ENCODE data around the gene CRYBB3.
"Not testable (repeated sequence)": the region's sequence is repeated elsewhere in the genome, so short reads cannot be mapped to it uniquely, and the experiment has no call there.

GRCh38 chr22:25178348-25178747 lies 21.3 kb upstream of the CRYBB3 start:
- not testable (repeated sequence) for TF ChIP-seq POLR2A, TAF1, POLR2AphosphoS5 (IDR thresholded peaks at IDR 0.05; ENCODE audit: low read depth, low read length)
